H9 (cell line): ENCODE data around the gene SELENOF. TPM values are rescaled to one million over a fixed set of nuclear protein-coding genes. Genes with fewer than 3 reads are reported as not detected.

Experiments
- DNase-seq: peaks from one replicate; pipeline ENCODE4 v3.0.0-alpha.2; 2017
- H2AFZ ChIP-seq: one replicate; pipeline ENCODE4 v1.6.1; 2013; ENCODE audit warnings: mild to moderate bottlenecking, low read length, control low read depth, moderate library complexity
- H2AK5ac ChIP-seq: 2 replicates; pipeline ENCODE4 v1.6.1; 2013; ENCODE audit warnings: low read length, control low read depth, mixed read lengths; ENCODE audit not compliant: insufficient read length
- H2BK120ac ChIP-seq: one replicate; pipeline ENCODE4 v1.6.1; 2013; ENCODE audit warnings: low read depth, mild to moderate bottlenecking, low read length, control low read depth, inconsistent platforms; ENCODE audit not compliant: poor library complexity, severe bottlenecking
- H2BK12ac ChIP-seq: 2 replicates; pipeline ENCODE4 v1.6.1; 2013; ENCODE audit warnings: low read length, control low read depth, mixed read lengths, low read depth; ENCODE audit not compliant: insufficient read length
- H2BK15ac ChIP-seq: 2 replicates; pipeline ENCODE4 v1.6.1; 2013; ENCODE audit warnings: low read depth, low read length, control low read depth
- H2BK20ac ChIP-seq: one replicate; pipeline ENCODE4 v1.6.1; 2013; ENCODE audit warnings: low read depth, mild to moderate bottlenecking, low read length, control low read depth, inconsistent platforms; ENCODE audit not compliant: poor library complexity, severe bottlenecking
- H2BK5ac ChIP-seq: 2 replicates; pipeline ENCODE4 v1.6.1; 2013; ENCODE audit warnings: low read length, control low read depth, mixed read lengths; ENCODE audit not compliant: insufficient read length
- H3K14ac ChIP-seq: 2 replicates; pipeline ENCODE4 v1.6.1; 2013; ENCODE audit warnings: low read length, control low read depth; ENCODE audit not compliant: insufficient read depth
- H3K18ac ChIP-seq: 2 replicates; pipeline ENCODE4 v1.6.1; 2013; ENCODE audit warnings: low read depth, mild to moderate bottlenecking, mixed read lengths, low read length, control low read depth; ENCODE audit not compliant: insufficient read length
- H3K23ac ChIP-seq: 2 replicates; pipeline ENCODE4 v1.6.1; 2013; ENCODE audit warnings: low read length, control low read depth, mixed read lengths, low read depth; ENCODE audit not compliant: insufficient read length
- H3K23me2 ChIP-seq: 2 replicates; pipeline ENCODE4 v1.6.1; 2013; ENCODE audit warnings: low read depth, mild to moderate bottlenecking, mixed read lengths, low read length, control low read depth; ENCODE audit not compliant: insufficient read length, poor library complexity, severe bottlenecking
- H3K27ac ChIP-seq: 2 replicates; pipeline ENCODE4 v1.5.1; 2013; ENCODE audit warnings: low read length, control low read depth, mixed read lengths, low read depth; ENCODE audit not compliant: insufficient read length
- H3K27me3 ChIP-seq: 2 replicates; pipeline ENCODE4 v1.6.1; 2013; ENCODE audit warnings: low read length, control low read depth, inconsistent platforms; ENCODE audit not compliant: insufficient read depth
- H3K4ac ChIP-seq: 2 replicates; pipeline ENCODE4 v1.6.1; 2013; ENCODE audit warnings: low read depth, mild to moderate bottlenecking, control low read depth, inconsistent platforms, low read length, moderate library complexity
- H3K4me1 ChIP-seq: 2 replicates; pipeline ENCODE4 v1.6.1; 2013; ENCODE audit warnings: low read length, control low read depth, inconsistent platforms; ENCODE audit not compliant: insufficient read depth
- H3K4me2 ChIP-seq: 2 replicates; pipeline ENCODE4 v1.6.1; 2013; ENCODE audit warnings: low read length, control low read depth, mixed read lengths; ENCODE audit not compliant: insufficient read length, insufficient read depth
- H3K56ac ChIP-seq: 2 replicates; pipeline ENCODE4 v1.6.1; 2013; ENCODE audit warnings: low read depth, mild to moderate bottlenecking, mixed read lengths, low read length, control low read depth; ENCODE audit not compliant: insufficient read length
- H3K79me1 ChIP-seq: 2 replicates; pipeline ENCODE4 v1.6.1; 2013; ENCODE audit warnings: low read depth, mild to moderate bottlenecking, moderate library complexity, low read length, control low read depth, inconsistent platforms; ENCODE audit not compliant: insufficient read depth, poor library complexity, severe bottlenecking
- H3K79me2 ChIP-seq: 2 replicates; pipeline ENCODE4 v1.6.1; 2013; ENCODE audit warnings: low read length, control low read depth, inconsistent platforms; ENCODE audit not compliant: insufficient read depth
- H3K9ac ChIP-seq: 2 replicates; pipeline ENCODE4 v1.6.1; 2013; ENCODE audit warnings: low read length, control low read depth, mixed read lengths; ENCODE audit not compliant: insufficient read length; ENCODE audit errors: extremely low read depth
- H3K9me3 ChIP-seq: one replicate; pipeline ENCODE4 v1.6.1; 2013; ENCODE audit warnings: low read depth, low read length, inconsistent platforms; ENCODE audit not compliant: control insufficient read depth
- H3T11ph ChIP-seq: one replicate; pipeline ENCODE4 v1.6.1; 2013; ENCODE audit warnings: mild to moderate bottlenecking, low read length, control low read depth, inconsistent platforms
- H4K20me1 ChIP-seq: one replicate; pipeline ENCODE4 v1.6.1; 2013; ENCODE audit not compliant: control insufficient read depth, insufficient read length, insufficient read depth
- H4K5ac ChIP-seq: 2 replicates; pipeline ENCODE4 v1.6.1; 2013; ENCODE audit warnings: low read depth, mild to moderate bottlenecking, mixed read lengths, low read length, control low read depth; ENCODE audit not compliant: insufficient read length
- H4K8ac ChIP-seq: replicated peaks from 2 replicates; pipeline ENCODE4 v1.6.1; 2013; ENCODE audit warnings: low read length, control low read depth, mixed read lengths, low read depth; ENCODE audit not compliant: insufficient read length
- H4K91ac ChIP-seq: 2 replicates; pipeline ENCODE4 v1.6.1; 2013; ENCODE audit warnings: low read depth, mild to moderate bottlenecking, moderate library complexity, mixed read lengths, low read length, control low read depth; ENCODE audit not compliant: insufficient read length
- H3K27ac Mint-ChIP-seq, 3 experiments: 2 replicates in 2 of 3; 3 replicates in 1 of 3; pipeline ENCODE4 v1.8.0; 2020 to 2021; ENCODE audit warnings: mixed read lengths in 3 of 3, mild to moderate bottlenecking in 1 of 3, moderate library complexity in 1 of 3
- H3K27me3 Mint-ChIP-seq: 2 replicates; pipeline ENCODE4 v1.8.0; 2021; ENCODE audit warnings: low read depth, mild to moderate bottlenecking, moderate library complexity, mixed read lengths
- H3K36me3 Mint-ChIP-seq, 3 experiments: 2 replicates in 2 of 3; 3 replicates in 1 of 3; pipeline ENCODE4 v1.8.0; 2020 to 2021; ENCODE audit warnings: low read depth in 3 of 3, mixed read lengths in 3 of 3; ENCODE audit not compliant: insufficient read depth in 1 of 3
- H3K4me1 Mint-ChIP-seq, 2 experiments: 2 replicates each; pipeline ENCODE4 v1.8.0; 2020; ENCODE audit warnings: mixed read lengths in 2 of 2
- H3K4me3 Mint-ChIP-seq, 2 experiments: 2 replicates in 1 of 2; 3 replicates in 1 of 2; pipeline ENCODE4 v1.8.0; 2020 to 2021; ENCODE audit warnings: mild to moderate bottlenecking in 2 of 2, mixed read lengths in 2 of 2, moderate library complexity in 1 of 2
- H3K9me3 Mint-ChIP-seq, 2 experiments: 2 replicates in 1 of 2; 3 replicates in 1 of 2; pipeline ENCODE4 v1.8.0; 2020; ENCODE audit warnings: mild to moderate bottlenecking in 2 of 2, mixed read lengths in 2 of 2, moderate library complexity in 1 of 2
- CTCF ChIP-seq: fragments of 200-600 bp; sonication (generic); conservative IDR thresholded peaks from 3 replicates; pipeline ENCODE4 v1.8.0; 2021; ENCODE audit warnings: antibody characterized with exemption, mild to moderate bottlenecking
- total RNA-seq: library from RNA; stranded (reverse); gene quantifications from 2 replicates; pipeline ENCODE4 v1.2.1, GENCODE V29; 2021

Gene SELENOF
- total RNA-seq, 1 experiment from 2014 or later, result 143 TPM

- no peak for TF ChIP-seq CTCF
These were observed 42.3 kb upstream of the SELENOF start for GRCh38 chr1:86956221-86956620.

More at GRCh38 chr1:86956221-86956620, 42.3 kb upstream of the SELENOF start:
- Histone ChIP-seq H3K14ac (no peak overlapping the region), H4K8ac (no peak overlapping the region), H3K4ac (no peak overlapping the region), H3K9me3 (no peaks in the 10 kb centered on the region), H4K5ac (no peak overlapping the region), H3K27me3 (no peaks in the 10 kb centered on the region), H2AFZ (no peak overlapping the region), H3K79me1 (peaks cover 13% of the 10 kb centered on the region), H3K27ac (no peak overlapping the region), H2BK20ac (no peak overlapping the region), H4K91ac (no peak overlapping the region), H3K23ac (no peak overlapping the region), H3K56ac (no peak overlapping the region), H3K23me2 (no peaks in the 10 kb centered on the region), H2BK12ac (no peak overlapping the region), H3K4me2 (no peak overlapping the region), H3K79me2 (peaks cover 7% of the 10 kb centered on the region; the same call in 1 of the 2 replicates), H3K4me1 (no peaks in the 10 kb centered on the region), H3T11ph (no peak overlapping the region), H2AK5ac (no peak overlapping the region), H3K9ac (no peak overlapping the region), H2BK15ac (no peak overlapping the region), H3K18ac (no peak overlapping the region), H2BK120ac (no peak overlapping the region), H2BK5ac (no peak overlapping the region), H4K20me1 (no peaks in the 10 kb centered on the region)
- no peaks in the 10 kb centered on the region for H3K27me3 Mint-ChIP-seq
- peak overlapping the region in 1 of 3 experiments; percentile 36; a peak in 1 of 7 replicates for H3K27ac Mint-ChIP-seq
- H3K4me3 Mint-ChIP-seq, result no peak overlapping the region
- peaks cover 11 to 18% of the 10 kb centered on the region in 2 experiments for H3K4me1 Mint-ChIP-seq
- H3K36me3 Mint-ChIP-seq, result peaks cover 7 to 25% (median 24%) of the 10 kb centered on the region in 3 experiments
- DNase-seq, result no peak
- peaks cover 3 to 4% of the 10 kb centered on the region in 2 experiments; a peak in 3 of 5 replicates for H3K9me3 Mint-ChIP-seq
